Gastroesophageal sphincter (tissue), 4 donors: Measurements from ENCODE around the gene CPD. TPM values are rescaled to one million over a fixed set of nuclear protein-coding genes. Genes with fewer than 3 reads are reported as not detected.
"Not testable (repeated sequence)": the region's sequence is repeated elsewhere in the genome, so short reads cannot be mapped to it uniquely, and the experiment has no call there.

Experiments used
- ATAC-seq: fragments of 150-250 bp; one replicate; pipeline ENCODE4 v1.9.1; 2016; ENCODE audit warnings: mild to moderate bottlenecking, moderate library complexity
- H3K27ac ChIP-seq, 4 donors: fragments of 200-600 bp; sonication (generic) in 3 of 4; 1 replicate in 3 of 4; 2 replicates in 1 of 4; pipeline ENCODE4 v1.5.1; 2016 to 2019
- H3K27me3 ChIP-seq: fragments of 200-600 bp; sonication (generic); one replicate; pipeline ENCODE4 v1.5.1; 2019
- H3K36me3 ChIP-seq, 2 donors: fragments of 200-600 bp; sonication (generic); one replicate each; pipeline ENCODE4 v1.5.1; 2019; ENCODE audit warnings: control low read depth in 1 of 2
- H3K4me1 ChIP-seq, 3 donors: fragments of 200-600 bp; sonication (generic); 1 replicate in 2 of 3; 2 replicates in 1 of 3; pipeline ENCODE4 v1.5.1; 2016 to 2019; ENCODE audit warnings: control low read depth in 2 of 3
- H3K4me3 ChIP-seq, 2 donors: fragments of 200-600 bp; sonication (generic); one replicate each; pipeline ENCODE4 v1.5.1; 2019; ENCODE audit warnings: mild to moderate bottlenecking in 1 of 2, moderate library complexity in 1 of 2
- H3K9me3 ChIP-seq, 3 donors: fragments of 200-600 bp; sonication (generic); one replicate each; pipeline ENCODE4 v1.5.1; 2017 to 2019; ENCODE audit warnings: control low read depth in 2 of 3
- CTCF ChIP-seq, 4 experiments: fragments of 200-600 bp in 2 of 4; fragments of 450-650 bp in 2 of 4; sonication (generic) in 1 of 4; IDR thresholded peaks; one replicate each; pipeline ENCODE4 v1.5.1; 2017 to 2019; ENCODE audit warnings: antibody characterized with exemption in 4 of 4, mild to moderate bottlenecking in 2 of 4, moderate library complexity in 2 of 4
- EP300 ChIP-seq: sonication (generic); formaldehyde crosslinking; IDR thresholded peaks from one replicate; pipeline ENCODE4 v1.6.1; 2017; ENCODE audit warnings: antibody characterized with exemption, mild to moderate bottlenecking
- POLR2A ChIP-seq, 2 donors: fragments of 450-650 bp; IDR thresholded peaks; one replicate each; pipeline ENCODE4 v1.6.1; 2017; ENCODE audit warnings: antibody characterized with exemption in 2 of 2, mild to moderate bottlenecking in 2 of 2, moderate library complexity in 1 of 2
- POLR2AphosphoS5 ChIP-seq: sonication (generic); formaldehyde crosslinking; IDR thresholded peaks from one replicate; pipeline ENCODE4 v1.6.1; 2017; ENCODE audit warnings: antibody characterized with exemption
- WGBS, 2 donors: methylation state at CpG; one replicate each; pipeline ENCODE4 v1.1.5; 2018; ENCODE audit warnings: low coverage in 1 of 2; 5-methylcytosine and 5-hydroxymethylcytosine counted together
- total RNA-seq, 4 donors: library from RNA; depleted of rRNA; stranded (reverse); fragments of >200 nt; gene quantifications; one replicate each; pipeline ENCODE4 v1.1.0, GENCODE V29; 2016

CPD gene
- total RNA-seq, 4 donors from 2014 or later, result 37.8 to 103 (median 57.5) TPM

GRCh38 chr17:30396129-30396528 is 17.4 kb downstream of the CPD start:
- WGBS, 2 donors, result 96 to 100% methylated on average over 1 of the region's 1 CpG
- ATAC-seq, result no peak
- peaks cover 0 to 17% of the 10 kb centered on the region in 2 donors for H3K36me3 ChIP-seq

GRCh38 chr17:30396612-30397011 is 17.9 kb downstream of the CPD start:
- TF ChIP-seq CTCF (IDR thresholded peaks at IDR 0.05) (no peak), POLR2AphosphoS5 (no peak), POLR2A (IDR thresholded peaks at IDR 0.05) (no peak), EP300 (no peak)
- ATAC-seq, result no peak
- no peaks in the 10 kb centered on the region for H3K27me3 ChIP-seq
- no peaks in the 10 kb centered on the region for H3K9me3 ChIP-seq
- no peak overlapping the region for H3K27ac ChIP-seq
- 73% methylated on average over 4 of the region's 4 CpGs for WGBS, 2 donors
- peaks cover 0 to 30% (median 2%) of the 10 kb centered on the region in 3 donors for H3K4me1 ChIP-seq
- no peak overlapping the region for H3K4me3 ChIP-seq
- peaks cover 0 to 12% of the 10 kb centered on the region in 2 donors for H3K36me3 ChIP-seq

More at GRCh38 chr17:30396129-30396528, 17.4 kb downstream of the CPD start:
- TF ChIP-seq POLR2A (IDR thresholded peaks at IDR 0.05) (no peak), POLR2AphosphoS5 (no peak), EP300 (no peak), CTCF (IDR thresholded peaks at IDR 0.05) (no peak)
- no peak overlapping the region for H3K4me3 ChIP-seq
- H3K4me1 ChIP-seq, result peaks cover 0 to 30% (median 2%) of the 10 kb centered on the region in 3 donors
- no peaks in the 10 kb centered on the region for H3K9me3 ChIP-seq
- no peaks in the 10 kb centered on the region for H3K27me3 ChIP-seq
- H3K27ac ChIP-seq, result no peak overlapping the region

GRCh38 chr17:30398328-30399041 is 19.8 kb downstream of the CPD start:
- H3K27me3 ChIP-seq, result no peaks in the 10 kb centered on the region
- no peaks in the 10 kb centered on the region for H3K9me3 ChIP-seq
- WGBS, 2 donors, result 41 to 67% methylated on average over 1 of the region's 1 CpG
- H3K4me1 ChIP-seq, result peaks cover 0 to 21% (median 2%) of the 10 kb centered on the region in 3 donors
- no peak for TF ChIP-seq EP300
- TF ChIP-seq CTCF (IDR thresholded peaks at IDR 0.05), result no peak
- no peak for TF ChIP-seq POLR2A (IDR thresholded peaks at IDR 0.05)
- no peak for TF ChIP-seq POLR2AphosphoS5
- H3K4me3 ChIP-seq, result no peak overlapping the region
- peaks cover 0 to 5% of the 10 kb centered on the region in 2 donors for H3K36me3 ChIP-seq
- H3K27ac ChIP-seq, result no peak overlapping the region
- no peak for ATAC-seq

- no peak for ATAC-seq
- WGBS, 2 donors, result 100% methylated on average over 1 of the region's 1 CpG
- no peak overlapping the region for H3K27ac ChIP-seq
- no peaks in the 10 kb centered on the region for H3K9me3 ChIP-seq
- no peak overlapping the region for H3K4me3 ChIP-seq
- H3K36me3 ChIP-seq, result peaks cover 0 to 9% of the 10 kb centered on the region in 2 donors
- TF ChIP-seq EP300 (no peak), CTCF (IDR thresholded peaks at IDR 0.05) (no peak), POLR2A (IDR thresholded peaks at IDR 0.05) (no peak), POLR2AphosphoS5 (no peak)
- H3K4me1 ChIP-seq, result peaks cover 0 to 20% (median 0%) of the 10 kb centered on the region in 3 donors
- no peaks in the 10 kb centered on the region for H3K27me3 ChIP-seq
Measured at GRCh38 chr17:30401097-30401496, 22.4 kb downstream of the CPD start.

- ATAC-seq, result no peak
- Histone ChIP-seq H3K4me3 (no peak overlapping the region), H3K9me3 (no peaks in the 10 kb centered on the region)
Measured at GRCh38 chr17:30405161-30405560, 26.4 kb downstream of the CPD start.

GRCh38 chr17:30410627-30411026 is 31.9 kb downstream of the CPD start:
- H3K27me3 ChIP-seq, ATAC-seq, H3K9me3 ChIP-seq, H3K36me3 ChIP-seq, H3K27ac ChIP-seq, H3K4me3 ChIP-seq: not testable (repeated sequence)
- WGBS, 2 donors, result 100% methylated on average over 1 of the region's 2 CpGs; no CpG with 5 or more reads in 1 of the 2 donors
- peaks cover 0 to 22% (median 0%) of the 10 kb centered on the region in 3 donors for H3K4me1 ChIP-seq

More at GRCh38 chr17:30405161-30405560, 26.4 kb downstream of the CPD start:
- no peaks in the 10 kb centered on the region for H3K27me3 ChIP-seq
- peaks cover 0 to 9% of the 10 kb centered on the region in 2 donors for H3K36me3 ChIP-seq
- peaks cover 0 to 21% (median 0%) of the 10 kb centered on the region in 3 donors for H3K4me1 ChIP-seq
- TF ChIP-seq POLR2A (IDR thresholded peaks at IDR 0.05) (no peak), CTCF (IDR thresholded peaks at IDR 0.05) (no peak), EP300 (no peak), POLR2AphosphoS5 (no peak)
- H3K27ac ChIP-seq, result no peak overlapping the region

- peaks cover 0 to 22% (median 0%) of the 10 kb centered on the region in 3 donors for H3K4me1 ChIP-seq
- not testable (repeated sequence) for H3K36me3 ChIP-seq, ATAC-seq, H3K27me3 ChIP-seq, H3K4me3 ChIP-seq, H3K9me3 ChIP-seq, H3K27ac ChIP-seq
- WGBS, 2 donors, result no CpG with 5 or more reads among the region's 3 CpGs
Measured at GRCh38 chr17:30412008-30412496, 33.3 kb downstream of the CPD start.
